Measurements from ENCODE around the gene CTDSP2.
A peak's percentile ranks its signal among the peaks of the same experiment; 100 is the strongest.
"Not testable (repeated sequence)": the region's sequence is repeated elsewhere in the genome, so short reads cannot be mapped to it uniquely, and the experiment has no call there.

Gene CTDSP2

GRCh38 chr12:57782608-57783465, 63.7 kb downstream of the CTDSP2 start, which contains the start of gene TSFM:
TSFM (plus strand) TSS chr12:57782787; CDS start chr12:57782802, 15 bp downstream.
- peak; percentile 91 for DNase-seq (ENCODE audit: low read depth, low spot score)

- no peak for DNase-seq (ENCODE audit: low read depth, low spot score)
These were observed 64.3 kb downstream of the CTDSP2 start for GRCh38 chr12:57782243-57782607.

GRCh38 chr12:57781801-57782200, 64.7 kb downstream of the CTDSP2 start:
- DNase-seq (ENCODE audit: low read depth, low spot score) = no peak

- DNase-seq (ENCODE audit: low read depth, low spot score) = no peak
These were observed 65.3 kb downstream of the CTDSP2 start for GRCh38 chr12:57781244-57781643.

GRCh38 chr12:57780284-57780897, 66.1 kb downstream of the CTDSP2 start:
- DNase-seq (ENCODE audit: low read depth, low spot score) = no peak

GRCh38 chr12:57779736-57780135, 66.8 kb downstream of the CTDSP2 start:
- DNase-seq (ENCODE audit: low read depth, low spot score) = no peak

- DNase-seq (ENCODE audit: low read depth, low spot score) = no peak
These were observed 68.6 kb downstream of the CTDSP2 start for GRCh38 chr12:57777911-57778310.

GRCh38 chr12:57777367-57777766, 69.2 kb downstream of the CTDSP2 start:
- no peak for DNase-seq (ENCODE audit: low read depth, low spot score)

GRCh38 chr12:57776247-57776587, 70.3 kb downstream of the CTDSP2 start:
- DNase-seq (ENCODE audit: low read depth, low spot score) = no peak

GRCh38 chr12:57775563-57776246, 70.8 kb downstream of the CTDSP2 start:
- DNase-seq (ENCODE audit: low read depth, low spot score) = no peak

- DNase-seq (ENCODE audit: low read depth, low spot score) = no peak
These were observed 71.5 kb downstream of the CTDSP2 start for GRCh38 chr12:57775044-57775443.

GRCh38 chr12:57774634-57775033, 71.9 kb downstream of the CTDSP2 start:
- not testable (repeated sequence) for DNase-seq (ENCODE audit: low read depth, low spot score)

GRCh38 chr12:57772429-57773322, 73.9 kb downstream of the CTDSP2 start, which contains the start of gene EEF1AKMT3:
EEF1AKMT3 (plus strand) TSS chr12:57772614; CDS start chr12:57772725, 111 bp downstream.
- no peak for DNase-seq (ENCODE audit: low read depth, low spot score)

- DNase-seq (ENCODE audit: low read depth, low spot score) = peak; percentile 88
These were observed 74.6 kb downstream of the CTDSP2 start, which contains the start of gene METTL1 for GRCh38 chr12:57771873-57772428. METTL1 (minus strand) TSS chr12:57772105; CDS start chr12:57772083, 22 bp downstream.

GRCh38 chr12:57771236-57771872, 75.2 kb downstream of the CTDSP2 start:
- peak; percentile 90 for DNase-seq (ENCODE audit: low read depth, low spot score)

- DNase-seq (ENCODE audit: low read depth, low spot score) = no peak
These were observed 75.8 kb downstream of the CTDSP2 start for GRCh38 chr12:57770734-57771133.
